HEK293 (cell line): ENCODE data around the gene ASPHD1.

ENCODE experiments used
- CTCF ChIA-PET: fragments of 350-600 bp; formaldehyde crosslinking; extraction: SDS; loops from one replicate; lab custom pipeline; 2021; ENCODE audit warnings: antibody characterized with exemption; lab: Yijun Ruan, JAX
- POLR2A ChIA-PET: fragments of 300-600 bp; formaldehyde crosslinking; extraction: SDS; loops from one replicate; lab custom pipeline; 2020; ENCODE audit warnings: antibody characterized with exemption, inconsistent platforms; lab: Yijun Ruan, JAX
- H3K27ac ChIP-seq: fragments of 200-500 bp; sonication (Bioruptor generic); 2 replicates; pipeline ENCODE4 v1.5.1; 2014; ENCODE audit warnings: low read depth, low read length, control low read depth, inconsistent platforms; ENCODE audit errors: extremely low read depth
- H3K36me3 ChIP-seq, 2 experiments: fragments of 200-500 bp in 1 of 2; sonication (Bioruptor generic) in 1 of 2; 1 replicate in 1 of 2; 2 replicates in 1 of 2; pipeline ENCODE4 v1.5.1; 2014 to 2017; ENCODE audit warnings: inconsistent platforms in 2 of 2, low read length in 2 of 2; ENCODE audit not compliant: control insufficient read depth in 2 of 2, insufficient read depth in 1 of 2
- H3K4me1 ChIP-seq: fragments of 200-500 bp; sonication (Bioruptor generic); 2 replicates; pipeline ENCODE4 v1.5.1; 2014; ENCODE audit warnings: mild to moderate bottlenecking, low read length, inconsistent platforms; ENCODE audit not compliant: control insufficient read depth, insufficient read depth
- H3K4me3 ChIP-seq: 2 replicates; pipeline ENCODE4 v1.5.1; 2011; ENCODE audit warnings: low read depth, mild to moderate bottlenecking, control low read depth, low read length, moderate library complexity
- H3K9me3 ChIP-seq: fragments of 200-500 bp; sonication (Bioruptor generic); 2 replicates; pipeline ENCODE4 v1.5.1; 2014; ENCODE audit warnings: low read depth, low read length, inconsistent platforms; ENCODE audit not compliant: control insufficient read depth, insufficient read depth
- ATF2 ChIP-seq: fragments of 450-650 bp; formaldehyde crosslinking; IDR thresholded peaks from 2 replicates; pipeline ENCODE4 v1.5.1; 2016; ENCODE audit warnings: missing biosample characterization, missing genetic modification characterization, low read depth
- HOXC10 ChIP-seq: sonication (generic); formaldehyde crosslinking; IDR thresholded peaks from 2 replicates; pipeline ENCODE4 v1.8.1; 2023; ENCODE audit warnings: mild to moderate bottlenecking, missing genetic modification reagents
- INSM2 ChIP-seq: fragments of 450-650 bp; formaldehyde crosslinking; IDR thresholded peaks from 2 replicates; pipeline ENCODE4 v1.5.1; 2016; ENCODE audit warnings: missing biosample characterization, missing genetic modification characterization
- KLF16 ChIP-seq: fragments of 450-650 bp; formaldehyde crosslinking; IDR thresholded peaks from 2 replicates; pipeline ENCODE4 v1.5.1; 2017; ENCODE audit warnings: missing biosample characterization, missing genetic modification characterization
- KLF17 ChIP-seq: fragments of 450-650 bp; formaldehyde crosslinking; IDR thresholded peaks from 2 replicates; pipeline ENCODE4 v1.5.1; 2016; ENCODE audit warnings: missing biosample characterization, missing genetic modification characterization
- KLF7 ChIP-seq: fragments of 450-650 bp; formaldehyde crosslinking; IDR thresholded peaks from 2 replicates; pipeline ENCODE4 v1.5.1; 2016; ENCODE audit warnings: missing biosample characterization, missing genetic modification characterization, borderline replicate concordance
- OSR2 ChIP-seq: fragments of 450-650 bp; formaldehyde crosslinking; IDR thresholded peaks from 2 replicates; pipeline ENCODE4 v1.5.1; 2016; ENCODE audit warnings: missing biosample characterization, missing genetic modification characterization
- OVOL3 ChIP-seq: fragments of 450-650 bp; formaldehyde crosslinking; IDR thresholded peaks from 2 replicates; pipeline ENCODE4 v1.5.1; 2016; ENCODE audit warnings: missing biosample characterization, missing genetic modification characterization
- REST ChIP-seq: fragments of 450-650 bp; formaldehyde crosslinking; IDR thresholded peaks from 2 replicates; pipeline ENCODE4 v1.5.1; 2016; ENCODE audit warnings: missing biosample characterization, missing genetic modification characterization
- ZBTB17 ChIP-seq: fragments of 450-650 bp; formaldehyde crosslinking; IDR thresholded peaks from 2 replicates; pipeline ENCODE4 v1.5.1; 2016; ENCODE audit warnings: missing biosample characterization, missing genetic modification characterization
- ZBTB21 ChIP-seq: fragments of 450-650 bp; formaldehyde crosslinking; IDR thresholded peaks from 2 replicates; pipeline ENCODE4 v1.5.1; 2017; ENCODE audit warnings: missing biosample characterization, missing genetic modification characterization
- ZBTB26 ChIP-seq: fragments of 450-650 bp; formaldehyde crosslinking; optimal IDR thresholded peaks from 2 replicates; pipeline ENCODE3; 2016; ENCODE audit warnings: missing biosample characterization, mild to moderate bottlenecking, missing genetic modification characterization
- ZNF211 ChIP-seq: fragments of 450-650 bp; formaldehyde crosslinking; IDR thresholded peaks from 2 replicates; pipeline ENCODE4 v1.5.1; 2016; ENCODE audit warnings: low read depth, missing biosample characterization, missing genetic modification characterization
- ZNF239 ChIP-seq: fragments of 450-650 bp; formaldehyde crosslinking; IDR thresholded peaks from 2 replicates; pipeline ENCODE4 v1.5.1; 2016; ENCODE audit warnings: missing biosample characterization, missing genetic modification characterization
- ZNF24 ChIP-seq: fragments of 450-650 bp; formaldehyde crosslinking; IDR thresholded peaks from 2 replicates; pipeline ENCODE4 v1.5.1; 2016; ENCODE audit warnings: missing biosample characterization, missing genetic modification characterization
- ZNF266 ChIP-seq: fragments of 450-650 bp; formaldehyde crosslinking; IDR thresholded peaks from 2 replicates; pipeline ENCODE4 v1.5.1; 2016; ENCODE audit warnings: missing biosample characterization, missing genetic modification characterization, low read depth
- ZNF341 ChIP-seq: fragments of 450-650 bp; formaldehyde crosslinking; IDR thresholded peaks from 2 replicates; pipeline ENCODE4; 2016; ENCODE audit warnings: low read depth, missing biosample characterization, missing genetic modification characterization
- ZNF473 ChIP-seq: fragments of 450-650 bp; formaldehyde crosslinking; IDR thresholded peaks from 2 replicates; pipeline ENCODE4 v1.5.1; 2017; ENCODE audit warnings: missing biosample characterization, missing genetic modification characterization
- ZNF501 ChIP-seq: fragments of 450-650 bp; formaldehyde crosslinking; IDR thresholded peaks from 2 replicates; pipeline ENCODE4 v1.5.1; 2016; ENCODE audit warnings: missing biosample characterization, missing genetic modification characterization
- ZNF529 ChIP-seq: fragments of 450-650 bp; formaldehyde crosslinking; IDR thresholded peaks from 2 replicates; pipeline ENCODE4 v1.5.1; 2017; ENCODE audit warnings: missing genetic modification characterization, missing biosample characterization; ENCODE audit not compliant: insufficient replicate concordance
- ZNF544 ChIP-seq: fragments of 450-650 bp; formaldehyde crosslinking; IDR thresholded peaks from 2 replicates; pipeline ENCODE4 v1.5.0; 2017; ENCODE audit warnings: missing biosample characterization, missing genetic modification characterization
- ZNF558 ChIP-seq: fragments of 450-650 bp; formaldehyde crosslinking; IDR thresholded peaks from 2 replicates; pipeline ENCODE4 v1.5.1; 2016; ENCODE audit warnings: missing biosample characterization, missing genetic modification characterization
- ZNF560 ChIP-seq: fragments of 450-650 bp; formaldehyde crosslinking; IDR thresholded peaks from 2 replicates; pipeline ENCODE4 v1.5.1; 2017; ENCODE audit warnings: missing biosample characterization, missing genetic modification characterization, borderline replicate concordance
- ZNF623 ChIP-seq: fragments of 450-650 bp; formaldehyde crosslinking; IDR thresholded peaks from 2 replicates; pipeline ENCODE4 v1.5.1; 2016; ENCODE audit warnings: missing biosample characterization, missing genetic modification characterization
- ZNF701 ChIP-seq: fragments of 450-650 bp; formaldehyde crosslinking; IDR thresholded peaks from 2 replicates; pipeline ENCODE4 v1.5.1; 2016; ENCODE audit warnings: missing biosample characterization, missing genetic modification characterization
- ZNF791 ChIP-seq: fragments of 450-650 bp; formaldehyde crosslinking; IDR thresholded peaks from 2 replicates; pipeline ENCODE4 v1.5.1; 2016; ENCODE audit warnings: missing biosample characterization, missing genetic modification characterization
- ZNF843 ChIP-seq: fragments of 450-650 bp; formaldehyde crosslinking; IDR thresholded peaks from 2 replicates; pipeline ENCODE4 v1.5.1; 2016; ENCODE audit warnings: missing biosample characterization, missing genetic modification characterization
- ZSCAN23 ChIP-seq: fragments of 450-650 bp; formaldehyde crosslinking; IDR thresholded peaks from 2 replicates; pipeline ENCODE4 v1.5.1; 2016; ENCODE audit warnings: missing biosample characterization, missing genetic modification characterization
- ZSCAN30 ChIP-seq: fragments of 450-650 bp; IDR thresholded peaks from 2 replicates; pipeline ENCODE4 v1.5.1; 2018; ENCODE audit warnings: missing biosample characterization, mild to moderate bottlenecking, missing genetic modification characterization, moderate library complexity
- ZXDB ChIP-seq: fragments of 450-650 bp; formaldehyde crosslinking; IDR thresholded peaks from 2 replicates; pipeline ENCODE4 v1.5.1; 2016; ENCODE audit warnings: missing biosample characterization, missing genetic modification characterization

Gene ASPHD1

GRCh38 chr16:29862884-29863668, 37.2 kb upstream of the ASPHD1 start, which contains the start of gene CDIPT:
Gene CDIPT (minus strand): TSS chr16:29863226. CDS start chr16:29862857, 369 bp downstream.
- no peaks in the 10 kb centered on the region for H3K9me3 ChIP-seq
- ChIA-PET POLR2A (interaction anchor here (0.6 to 1.9 kb wide), 6 partner anchors 9 to 98 kb away, joined by 3 to 7 read pairs (median 4); partner anchors contain the start of genes SEZ6L2 and TMEM219), CTCF (interaction anchor here (0.6 to 2.0 kb wide), 4 partner anchors 10 to 78 kb away, joined by 3 to 7 read pairs (median 4); no protein-coding TSS in a partner anchor)
- peak within 1 kb of the TSS; percentile 93 for H3K27ac ChIP-seq
- H3K4me1 ChIP-seq: no peaks in the 10 kb centered on the region
- peaks cover 4 to 34% of the 10 kb centered on the region in 2 experiments; a peak in 2 of 3 replicates for H3K36me3 ChIP-seq
- peak within 1 kb of the TSS; percentile 95 for H3K4me3 ChIP-seq
- TF ChIP-seq OSR2 (tag by site-specific recombination): peak; percentile 24
- peak; percentile 75 for TF ChIP-seq ZNF341 (tag by site-specific recombination)
- no peak for TF ChIP-seq ZNF239 (tag by site-specific recombination)
- no peak for TF ChIP-seq ZNF560 (tag by site-specific recombination)
- peak; percentile 93 for TF ChIP-seq ZBTB26 (tag by site-specific recombination)
- peak; percentile 13 for TF ChIP-seq INSM2 (tag by site-specific recombination)
- TF ChIP-seq ZNF701 (tag by site-specific recombination): no peak
- peak; percentile 77 for TF ChIP-seq ZNF501
- peak; percentile 81 for TF ChIP-seq ZNF558 (tag by site-specific recombination)
- no peak for TF ChIP-seq OVOL3 (tag by site-specific recombination)
- no peak for TF ChIP-seq ZNF544
- TF ChIP-seq ZSCAN23 (tag by site-specific recombination): peak; percentile 83
- TF ChIP-seq ZNF529 (tag by site-specific recombination): no peak
- TF ChIP-seq KLF7 (tag by site-specific recombination): peak; percentile 78
- TF ChIP-seq ZNF473: no peak
- peak; percentile 93 for TF ChIP-seq ZBTB17 (tag by site-specific recombination)
- TF ChIP-seq ZBTB21: peak; percentile 90
- TF ChIP-seq ZXDB (tag by site-specific recombination): peak; percentile 91
- no peak for TF ChIP-seq HOXC10
- no peak; the same call in 1 of the 2 replicates for TF ChIP-seq ZNF791 (tag by site-specific recombination)
- TF ChIP-seq KLF16 (tag by site-specific recombination): peak; percentile 98
- peak; percentile 37; the same call in 1 of the 2 replicates for TF ChIP-seq ZNF623 (tag by site-specific recombination)
- no peak for TF ChIP-seq ZNF266
- TF ChIP-seq ZNF211 (tag by site-specific recombination): no peak
- peak; percentile 97 for TF ChIP-seq ATF2 (tag by site-specific recombination)
- 0 out of 2 replicates have a peak, but pooled peaks have one; percentile 49 for TF ChIP-seq ZNF843 (tag by site-specific recombination)
- peak; percentile 95 for TF ChIP-seq ZNF24 (tag by site-specific recombination)
- peak; percentile 74 for TF ChIP-seq ZSCAN30 (tag by site-specific recombination)
- peak; percentile 38 for TF ChIP-seq REST (tag by site-specific recombination)
- peak; percentile 96 for TF ChIP-seq KLF17 (tag by site-specific recombination)
